ENCODE measurements around the gene ESR1.
"Not testable (repeated sequence)": the region's sequence is repeated elsewhere in the genome, so short reads cannot be mapped to it uniquely, and the experiment has no call there.

The ESR1 gene

GRCh38 chr6:152076242-152076641 is 268.8 kb downstream of the ESR1 start:
- DNase-seq (ENCODE audit: low read depth); H3K4me3 ChIP-seq (ENCODE audit: low read depth, low read length): not testable (repeated sequence)

- H3K4me3 ChIP-seq (ENCODE audit: low read depth, low read length), result no peak overlapping the region
- no peak for DNase-seq (ENCODE audit: low read depth)
Measured at GRCh38 chr6:152078001-152078400, 270.5 kb downstream of the ESR1 start.

GRCh38 chr6:152078804-152079203 is 271.3 kb downstream of the ESR1 start:
- H3K4me3 ChIP-seq (ENCODE audit: low read depth, low read length), result no peak overlapping the region
- no peak for DNase-seq (ENCODE audit: low read depth)

- no peak overlapping the region for H3K4me3 ChIP-seq (ENCODE audit: low read depth, low read length)
- no peak for DNase-seq (ENCODE audit: low read depth)
Measured at GRCh38 chr6:152085451-152085921, 278.0 kb downstream of the ESR1 start.

GRCh38 chr6:152086223-152086873 is 278.9 kb downstream of the ESR1 start:
- no peak for DNase-seq (ENCODE audit: low read depth)
- no peak overlapping the region for H3K4me3 ChIP-seq (ENCODE audit: low read depth, low read length)

GRCh38 chr6:152087096-152087495 is 279.6 kb downstream of the ESR1 start:
- DNase-seq (ENCODE audit: low read depth), result no peak
- H3K4me3 ChIP-seq (ENCODE audit: low read depth, low read length), result no peak overlapping the region

- no peak overlapping the region for H3K4me3 ChIP-seq (ENCODE audit: low read depth, low read length)
- no peak for DNase-seq (ENCODE audit: low read depth)
Measured at GRCh38 chr6:152087701-152088100, 280.2 kb downstream of the ESR1 start.

GRCh38 chr6:152089992-152090391 is 282.5 kb downstream of the ESR1 start:
- DNase-seq (ENCODE audit: low read depth), result no peak
- no peak overlapping the region for H3K4me3 ChIP-seq (ENCODE audit: low read depth, low read length)

GRCh38 chr6:152091201-152091600 is 283.7 kb downstream of the ESR1 start:
- no peak overlapping the region for H3K4me3 ChIP-seq (ENCODE audit: low read depth, low read length)
- DNase-seq (ENCODE audit: low read depth), result no peak

- no peak overlapping the region for H3K4me3 ChIP-seq (ENCODE audit: low read depth, low read length)
- no peak for DNase-seq (ENCODE audit: low read depth)
Measured at GRCh38 chr6:152091851-152092341, 284.4 kb downstream of the ESR1 start.

GRCh38 chr6:152093711-152094110 is 286.2 kb downstream of the ESR1 start:
- no peak for DNase-seq (ENCODE audit: low read depth)
- H3K4me3 ChIP-seq (ENCODE audit: low read depth, low read length), result no peak overlapping the region

GRCh38 chr6:152094276-152094675 is 286.8 kb downstream of the ESR1 start:
- no peak for DNase-seq (ENCODE audit: low read depth)
- H3K4me3 ChIP-seq (ENCODE audit: low read depth, low read length), result no peak overlapping the region

- H3K4me3 ChIP-seq (ENCODE audit: low read depth, low read length), result no peak overlapping the region
- peak; percentile 99 for DNase-seq (ENCODE audit: low read depth)
Measured at GRCh38 chr6:152094992-152095592, 287.6 kb downstream of the ESR1 start.

- peak; percentile 83 for DNase-seq (ENCODE audit: low read depth)
Measured at GRCh38 chr6:152096863-152097496, 289.5 kb downstream of the ESR1 start.

GRCh38 chr6:152098683-152099082 is 291.2 kb downstream of the ESR1 start:
- H3K4me3 ChIP-seq (ENCODE audit: low read depth, low read length), result no peak overlapping the region
- no peak for DNase-seq (ENCODE audit: low read depth)

More at GRCh38 chr6:152096863-152097496, 289.5 kb downstream of the ESR1 start:
- H3K4me3 ChIP-seq (ENCODE audit: low read depth, low read length), result no peak overlapping the region

GRCh38 chr6:152099446-152100182 is 292.1 kb downstream of the ESR1 start:
- no peak overlapping the region for H3K4me3 ChIP-seq (ENCODE audit: low read depth, low read length)
- no peak for DNase-seq (ENCODE audit: low read depth)

GRCh38 chr6:152100183-152100618 is 292.7 kb downstream of the ESR1 start:
- no peak overlapping the region for H3K4me3 ChIP-seq (ENCODE audit: low read depth, low read length)
- peak; percentile 52 for DNase-seq (ENCODE audit: low read depth)

- H3K4me3 ChIP-seq (ENCODE audit: low read depth, low read length), result no peak overlapping the region
- no peak for DNase-seq (ENCODE audit: low read depth)
Measured at GRCh38 chr6:152107973-152108372, 300.5 kb downstream of the ESR1 start.

GRCh38 chr6:152110886-152111820 is 303.7 kb downstream of the ESR1 start:
- peak; percentile 44 for DNase-seq (ENCODE audit: low read depth)

More at GRCh38 chr6:152110886-152111820, 303.7 kb downstream of the ESR1 start:
- no peak overlapping the region for H3K4me3 ChIP-seq (ENCODE audit: low read depth, low read length)
